HG03457 (cell line): ENCODE measurements around the gene PRPF38B.
A peak's percentile ranks its signal among the peaks of the same experiment; 100 is the strongest.

Experiments used
- ATAC-seq: cut with Tn5 transposase; IDR thresholded peaks from one replicate; pipeline ENCODE4 v1.9.1; 2021; ENCODE audit warnings: moderate number of reproducible peaks; ENCODE audit not compliant: unreplicated experiment

The PRPF38B gene

DNA sequence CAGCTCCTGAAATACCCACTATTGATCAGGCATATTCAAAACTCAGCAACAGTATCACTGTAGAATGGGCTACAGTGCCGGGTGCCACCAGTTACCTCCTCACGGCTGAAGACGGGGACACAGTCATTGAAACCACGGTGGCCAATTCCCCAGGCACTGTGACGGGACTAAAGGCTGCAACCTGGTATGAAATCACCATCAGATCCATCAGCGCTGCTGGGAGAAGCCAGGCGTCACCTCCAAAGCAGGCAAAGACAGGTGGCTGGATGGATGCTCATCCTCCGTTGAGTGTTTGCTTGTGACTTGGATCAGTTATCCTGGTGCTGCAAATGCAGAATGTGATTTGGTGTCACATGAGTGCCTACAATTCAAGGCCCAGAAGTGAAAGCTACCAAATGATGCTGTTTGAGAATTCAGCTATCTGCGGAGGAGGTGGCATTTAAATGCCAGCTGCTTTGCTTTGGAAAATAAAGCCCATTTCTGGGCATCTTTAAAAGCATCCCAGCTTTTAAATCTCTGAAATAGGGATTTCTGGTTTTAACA is 25.7 kb downstream of the PRPF38B start:
- ATAC-seq, result no peak

DNA sequence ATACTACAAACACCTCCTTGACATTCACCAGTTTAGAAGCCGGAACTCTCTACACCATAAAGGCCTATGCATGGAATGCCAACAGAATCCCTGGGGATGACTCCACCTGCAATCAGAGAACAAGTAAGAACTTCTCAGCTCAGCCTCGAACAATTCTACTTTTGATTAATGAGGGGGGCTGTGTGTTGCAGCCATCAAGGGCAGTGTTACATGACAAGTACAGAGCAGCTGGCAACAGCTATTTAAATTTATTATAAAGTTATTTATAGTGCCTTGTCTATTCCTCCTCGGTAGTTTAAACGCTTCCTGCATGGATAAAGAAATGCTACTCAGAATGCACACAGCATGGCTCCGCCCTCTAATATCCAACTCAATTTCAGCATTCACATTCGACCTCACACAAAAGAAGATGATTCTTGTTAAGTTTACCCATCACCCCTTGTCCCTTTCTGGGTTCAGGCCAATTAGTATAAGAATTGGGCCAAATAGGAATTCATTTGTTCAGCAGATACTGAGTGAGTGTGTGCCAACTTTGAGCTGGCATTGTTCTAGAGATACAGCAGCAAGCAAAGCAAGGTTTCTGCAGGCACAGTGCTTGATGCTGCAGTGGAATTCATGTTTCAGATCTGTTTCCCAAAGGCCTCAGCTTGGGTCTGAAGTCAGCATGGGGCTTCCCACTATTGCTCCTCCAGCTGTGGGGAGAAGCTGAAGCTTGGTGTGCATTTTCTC is 27.0 kb downstream of the PRPF38B start:
- no peak for ATAC-seq

DNA sequence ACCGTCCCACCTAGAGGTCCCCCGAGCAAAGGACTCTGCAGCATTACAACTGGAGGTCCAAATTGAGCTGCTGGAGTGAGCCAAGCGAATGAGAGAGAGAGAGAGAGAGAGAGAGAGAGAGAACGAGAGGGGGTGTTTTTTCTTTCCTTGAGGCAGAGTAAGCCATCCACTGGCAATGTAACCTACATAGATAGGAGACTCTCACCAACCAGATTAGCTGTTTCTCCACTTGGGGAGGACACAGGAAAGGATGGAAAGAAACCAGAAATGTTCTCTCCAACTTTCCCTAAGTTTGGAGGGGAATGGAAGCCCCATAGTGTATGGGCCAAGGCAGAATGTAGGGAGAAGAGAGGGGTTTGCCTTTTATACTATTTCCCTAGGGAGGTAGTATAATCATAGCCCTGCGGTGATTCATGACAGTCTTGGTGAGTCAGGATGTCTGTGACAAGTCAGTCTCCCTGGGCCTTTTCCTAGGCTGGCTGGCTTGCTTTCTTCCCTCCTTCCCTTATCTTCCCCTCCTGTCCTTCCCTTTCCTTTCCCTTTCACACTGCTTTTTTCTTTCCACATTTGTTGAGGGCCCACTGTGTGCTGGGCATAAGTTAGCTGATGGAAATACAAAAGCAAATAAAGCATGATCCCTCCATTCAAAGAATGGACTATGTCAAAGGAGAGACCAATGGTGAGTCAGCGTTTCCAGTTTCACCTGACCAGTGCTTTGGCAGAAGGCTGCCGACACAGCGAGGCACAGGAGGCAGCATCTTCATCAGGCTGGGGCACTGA is 27.7 kb downstream of the PRPF38B start:
- ATAC-seq, result no peak

DNA sequence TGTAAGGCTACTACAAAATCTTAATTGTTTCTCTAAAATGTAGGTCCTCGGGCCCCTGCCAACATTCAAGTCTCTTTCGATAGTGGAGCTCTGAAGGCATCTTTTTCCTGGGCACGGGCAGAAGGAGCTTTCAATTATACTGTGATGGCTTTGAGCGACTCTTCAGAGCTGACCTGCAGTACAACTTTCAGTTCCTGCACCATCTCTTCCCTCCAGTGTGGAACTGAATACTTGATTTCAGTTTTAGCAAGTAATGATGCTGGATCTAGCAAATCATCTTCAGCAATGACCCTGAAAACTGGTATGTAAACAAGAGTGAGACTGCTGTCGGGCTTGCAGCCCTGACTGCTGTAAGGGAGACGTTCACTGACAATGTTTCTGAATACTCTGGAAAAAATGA is 30.2 kb downstream of the PRPF38B start:
- ATAC-seq, result no peak

DNA sequence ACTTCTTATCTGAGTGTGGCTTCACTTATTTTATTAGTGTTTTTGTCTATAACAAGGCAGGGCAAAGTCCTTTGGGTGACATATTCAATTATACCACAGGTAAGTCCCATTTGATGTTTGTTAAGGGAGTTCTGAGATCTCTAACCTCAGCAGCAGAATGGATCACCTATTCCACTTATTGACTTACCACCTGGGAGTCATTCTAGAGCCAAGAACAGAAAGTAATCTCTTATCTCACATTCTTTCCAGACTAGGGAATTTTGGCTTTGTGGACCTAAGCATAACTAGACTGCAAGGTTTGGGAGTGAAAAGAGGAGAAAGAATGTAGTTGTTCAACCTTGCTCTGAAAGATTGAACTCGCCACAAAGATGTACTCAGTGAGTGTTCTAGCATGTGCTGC is 33.8 kb downstream of the PRPF38B start:
- no peak for ATAC-seq

DNA sequence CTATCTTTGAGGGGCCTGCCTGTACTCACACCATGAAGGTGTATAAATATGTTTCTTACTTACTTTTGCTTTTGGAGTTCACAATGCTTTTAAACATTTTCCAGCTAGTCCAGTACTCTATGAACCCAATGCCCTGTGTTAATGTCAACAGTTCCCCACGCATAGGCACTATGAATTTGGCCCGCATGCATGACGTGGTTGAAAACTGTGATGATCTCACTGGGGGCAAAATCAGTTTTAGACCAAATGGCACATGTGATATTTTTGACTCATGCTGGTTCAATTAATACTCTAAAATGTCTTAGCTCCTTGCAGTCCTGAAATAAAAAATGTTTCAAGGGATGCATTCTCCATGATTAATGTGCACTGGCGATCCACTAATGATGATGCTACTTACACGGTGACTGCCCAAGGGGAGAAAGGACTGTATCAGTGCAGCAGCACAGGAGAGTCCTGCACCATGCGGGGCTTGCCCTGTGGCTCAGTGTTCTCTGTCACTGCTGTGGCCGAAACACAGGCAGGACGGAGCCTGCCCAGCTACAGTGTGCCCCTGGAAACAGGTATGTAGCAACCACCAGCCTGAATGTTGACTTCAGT is 36.3 kb downstream of the PRPF38B start:
- no peak for ATAC-seq

DNA sequence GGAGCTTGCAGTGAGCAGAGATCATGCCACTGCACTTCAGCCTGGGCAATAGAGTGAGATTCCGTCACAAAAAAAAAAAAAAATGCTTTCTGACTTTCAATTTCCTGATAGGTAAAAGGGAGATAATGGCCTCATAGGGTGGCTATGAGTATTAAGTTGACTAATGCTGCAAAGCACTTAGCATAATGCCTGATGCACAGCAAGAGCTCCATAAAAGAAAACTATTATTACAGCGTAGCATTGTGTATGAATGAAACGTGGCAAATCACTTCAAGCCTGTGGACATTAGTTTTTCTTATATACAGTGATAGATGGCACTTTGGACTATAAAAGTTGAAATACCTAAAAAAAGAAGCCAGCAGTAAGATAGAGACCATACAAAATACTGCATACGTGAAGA is 37.4 kb downstream of the PRPF38B start:
- no peak for ATAC-seq

DNA sequence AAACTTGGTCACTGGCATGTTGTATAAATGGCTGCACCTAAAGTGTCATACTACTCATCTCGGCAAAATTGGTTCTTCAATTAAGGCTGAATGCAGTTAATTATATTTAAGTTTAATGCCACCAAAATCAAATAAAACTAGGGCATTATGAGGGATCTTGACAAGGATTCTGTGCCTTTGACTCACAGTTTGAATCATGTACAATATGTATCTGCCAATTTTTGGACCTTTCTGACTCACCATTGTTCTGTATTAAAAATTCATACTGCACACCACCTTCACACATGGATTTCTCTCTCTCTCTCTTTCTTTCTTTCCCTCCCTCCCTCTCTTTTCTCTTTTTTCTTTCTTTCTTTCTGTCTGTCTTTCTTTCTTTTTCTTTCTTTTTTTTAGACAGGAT is 40.3 kb downstream of the PRPF38B start:
- no peak for ATAC-seq

DNA sequence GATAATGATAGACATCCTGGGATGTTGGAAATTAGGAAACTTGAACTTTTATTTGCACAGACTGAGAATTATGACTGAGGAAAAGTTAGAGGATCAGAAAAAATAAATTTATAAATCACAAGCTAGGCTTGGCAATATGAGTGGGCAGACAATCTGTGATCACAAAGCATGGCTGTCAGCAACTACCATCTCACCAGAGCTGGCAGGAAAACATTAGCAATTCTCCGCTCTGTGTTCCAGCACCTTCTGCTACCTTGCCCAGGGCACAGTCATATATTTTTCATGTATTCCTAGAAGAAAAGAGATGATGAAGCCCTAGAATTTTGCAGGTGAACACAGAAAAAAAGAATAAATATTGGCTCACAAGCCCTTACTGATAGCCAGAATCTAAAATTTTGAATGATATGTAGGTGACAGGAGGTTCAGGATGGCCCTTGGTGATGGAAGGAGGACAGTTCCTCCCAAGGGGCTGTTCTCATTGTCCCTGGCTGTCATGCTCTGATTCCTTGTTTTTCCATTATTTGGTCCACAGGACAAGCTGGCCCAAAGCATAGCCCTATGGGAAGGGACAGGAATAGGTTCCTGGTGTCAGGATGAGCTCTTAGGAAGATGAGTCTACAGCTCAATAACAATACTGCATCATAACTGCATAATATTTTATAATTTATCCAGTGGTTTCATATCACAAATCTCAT is 42.2 kb downstream of the PRPF38B start:
- ATAC-seq, result no peak

DNA sequence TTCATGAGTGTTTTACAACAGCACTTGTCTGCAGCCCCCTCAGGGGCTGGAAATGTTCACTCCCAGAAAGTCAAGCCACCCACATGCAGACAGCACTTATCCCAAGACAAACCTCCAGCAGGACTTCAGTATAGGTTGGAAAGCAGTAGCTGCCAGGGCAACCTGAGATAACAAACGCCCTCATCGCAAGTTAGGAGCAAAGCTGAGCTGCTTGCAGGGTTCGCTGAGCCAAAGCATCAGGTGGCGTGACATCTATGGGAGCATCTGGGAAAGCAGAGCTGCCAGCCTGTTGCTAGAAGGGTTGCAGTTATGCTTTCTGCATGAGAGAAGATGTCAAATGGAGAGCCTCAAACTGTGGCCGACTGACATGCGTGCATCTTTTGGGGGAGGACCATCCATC is 50.1 kb downstream of the PRPF38B start:
- no peak for ATAC-seq

DNA sequence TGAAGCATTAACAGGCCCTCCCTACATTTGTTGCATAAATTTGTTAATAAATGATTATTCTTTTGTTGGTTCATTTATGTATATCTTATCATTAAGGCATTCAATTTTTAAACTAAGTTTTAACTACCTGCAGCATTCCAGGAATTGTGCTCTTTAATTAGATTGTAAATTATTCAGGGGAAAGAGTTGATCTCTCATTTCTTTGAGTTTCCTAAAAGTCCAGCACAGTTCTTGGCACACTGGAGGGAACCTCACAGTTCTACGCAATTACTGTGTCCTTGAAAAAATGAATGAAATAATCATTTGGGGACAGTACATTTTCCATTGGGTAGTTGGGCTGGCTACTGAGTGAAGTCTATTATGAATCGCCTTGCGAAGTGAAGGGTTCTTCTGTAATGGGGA is 53.9 kb downstream of the PRPF38B start:
- no peak for ATAC-seq

DNA sequence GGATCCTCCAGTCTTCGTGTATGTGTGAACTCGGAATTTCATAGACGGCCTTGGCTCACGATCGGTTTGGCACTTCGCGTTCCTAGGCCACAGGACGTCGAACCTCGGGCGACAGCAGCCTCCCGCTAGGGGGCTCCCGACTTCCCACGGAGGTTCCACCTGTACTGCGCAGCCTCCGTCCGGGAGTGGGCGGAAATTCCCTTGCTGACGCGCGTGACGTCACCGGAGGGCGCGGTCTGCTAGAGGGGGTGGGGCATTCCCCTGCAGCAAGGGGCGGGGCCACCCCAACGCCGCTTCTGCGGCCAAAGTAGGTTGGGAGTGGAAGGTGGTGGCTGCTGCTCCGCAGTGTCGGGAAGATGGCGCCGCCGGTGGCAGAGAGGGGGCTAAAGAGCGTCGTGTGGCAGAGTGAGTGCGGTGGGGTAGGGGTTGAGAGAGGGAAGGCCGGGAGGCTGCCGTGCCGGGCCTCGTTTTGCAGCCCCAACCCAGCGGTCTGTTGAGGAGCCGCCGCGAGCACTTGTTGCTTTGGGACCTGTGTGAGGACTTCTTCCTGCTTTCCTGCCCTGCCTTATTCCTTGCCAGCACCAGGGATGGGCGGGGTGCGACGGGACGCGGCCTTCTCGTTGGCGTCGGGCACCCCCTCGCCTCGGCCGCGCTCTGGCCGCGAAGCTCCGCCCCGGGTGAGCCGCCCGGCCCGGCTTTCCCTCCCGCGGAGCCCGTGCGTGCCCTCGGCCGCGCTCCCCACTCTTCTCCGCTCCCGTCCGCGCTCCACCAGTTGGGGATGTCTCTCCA is 54.5 kb downstream of the PRPF38B start, which contains the start of gene STXBP3:
Gene STXBP3, plus strand, starts transcription at position 293 of the 789 bp plus-strand sequence. Its CDS starts 64 bp downstream, at position 357.
- ATAC-seq, result peak; percentile 80

DNA sequence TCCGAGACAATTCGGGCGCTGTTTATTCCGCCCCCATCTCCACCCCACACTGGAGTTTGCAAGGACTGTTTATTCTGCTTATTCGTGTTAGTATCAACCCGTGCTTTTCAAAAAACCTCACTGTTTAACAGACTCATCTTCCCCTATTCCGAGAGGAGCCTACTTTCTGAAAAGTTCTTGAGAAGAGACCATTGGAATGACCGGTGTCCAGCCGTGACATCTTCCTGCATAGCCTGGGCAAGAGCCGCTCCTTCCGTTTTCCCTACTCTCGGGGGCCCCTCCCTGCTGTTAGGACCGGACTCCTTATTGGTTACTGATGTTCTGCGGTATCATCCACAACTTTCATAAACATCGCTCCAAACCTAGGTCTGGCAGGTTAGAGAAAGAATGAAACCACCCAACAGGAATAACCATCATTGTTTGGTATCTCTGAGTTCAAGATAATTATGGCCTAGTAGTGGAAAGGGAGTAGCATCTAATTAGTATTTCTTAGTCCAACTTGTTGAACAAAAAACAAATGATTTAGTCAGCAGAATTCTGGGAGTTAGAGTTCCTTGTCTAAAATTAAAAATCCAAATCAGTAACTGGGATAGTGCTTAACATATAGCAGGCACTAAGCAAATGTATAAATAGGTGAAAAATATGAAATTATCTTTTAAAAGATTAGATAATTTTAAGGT is 55.2 kb downstream of the PRPF38B start:
- ATAC-seq, result peak; percentile 29

DNA sequence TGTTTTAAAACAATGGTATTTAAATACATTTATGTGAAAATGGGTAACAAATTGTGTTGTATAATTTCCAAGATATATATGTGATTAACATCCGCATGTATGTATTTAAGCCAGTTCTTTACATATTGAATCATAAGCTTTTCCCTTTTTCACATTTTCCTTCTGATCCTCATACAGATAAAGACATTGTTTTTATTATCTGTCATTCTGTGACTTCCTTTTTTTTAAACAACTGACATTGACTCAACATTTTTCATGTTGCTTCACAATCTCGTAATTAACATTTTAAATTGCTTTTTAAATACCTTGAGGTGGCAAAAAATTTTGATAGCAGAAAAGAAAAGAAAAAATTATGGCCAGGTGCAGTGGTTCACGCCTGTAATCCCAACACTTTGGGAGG is 55.8 kb downstream of the PRPF38B start:
- no peak for ATAC-seq

DNA sequence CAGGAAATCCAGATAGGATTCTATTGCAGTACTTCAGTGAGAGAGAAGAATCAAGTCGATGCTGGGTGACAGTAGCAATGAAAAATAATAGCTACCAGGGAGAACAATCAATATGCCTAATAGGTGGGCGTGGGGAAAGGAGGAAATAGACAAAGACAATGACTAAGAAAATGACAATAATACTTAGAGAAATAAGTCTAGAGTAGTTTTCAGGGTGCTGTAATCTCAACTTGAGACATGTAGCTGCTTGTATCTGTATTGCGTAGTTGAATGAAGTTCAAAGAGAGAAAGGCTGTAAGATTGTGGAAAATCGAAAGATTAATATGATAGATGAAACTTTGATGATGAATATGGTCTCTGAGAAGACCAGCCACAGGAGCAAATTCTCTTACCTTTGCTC is 57.0 kb downstream of the PRPF38B start:
- no peak for ATAC-seq

DNA sequence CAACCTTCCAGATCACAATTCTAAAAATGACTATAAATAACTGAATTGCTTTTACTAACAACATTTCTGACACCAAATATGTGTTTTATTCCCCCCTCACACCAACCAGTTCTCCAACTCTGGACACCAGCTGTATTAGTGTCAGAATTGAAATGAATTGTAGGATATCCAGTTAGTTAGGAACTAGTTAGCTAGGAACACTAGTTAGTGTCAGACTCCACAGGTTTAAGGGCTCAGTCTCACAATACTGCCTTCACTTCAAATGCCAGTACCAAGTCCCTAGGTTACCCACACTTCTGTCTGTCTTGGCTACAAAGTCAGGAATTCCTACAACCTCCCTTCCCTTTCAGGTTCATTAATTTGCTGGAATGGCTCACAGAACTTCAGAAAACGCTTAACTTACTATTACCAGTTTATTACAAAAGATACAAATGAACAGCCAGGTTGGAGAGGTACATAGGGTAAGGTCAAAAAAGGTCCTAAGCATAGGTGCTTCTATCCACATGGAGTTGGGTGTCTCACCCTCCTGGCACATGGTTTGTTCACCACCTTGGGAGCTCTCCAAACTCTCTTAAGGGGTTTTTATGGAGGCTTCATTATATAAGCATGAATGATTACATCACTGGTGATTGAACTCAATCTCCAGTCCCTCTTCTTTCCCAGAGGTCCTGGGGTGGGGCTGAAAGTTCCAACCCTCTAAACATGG is 58.5 kb downstream of the PRPF38B start:
- no peak for ATAC-seq
